Keratinocyte (primary cell): ENCODE data around the gene DISC1.

Experiments used
- EZH2 ChIP-seq: IDR thresholded peaks from one replicate; pipeline ENCODE4 v1.6.1; 2012; ENCODE audit warnings: inconsistent platforms, mild to moderate bottlenecking, low read length, moderate library complexity
- TF ChIP-seq, protein P1 (sequence below), 3 experiments: IDR thresholded peaks in 1 of 3; conservative IDR thresholded peaks in 1 of 3; optimal IDR thresholded peaks in 1 of 3; 2 replicates in 2 of 3; 3 replicates in 1 of 3; pipeline versions ENCODE3 to v1.5.1; 2011; ENCODE audit warnings: low read length in 3 of 3, mild to moderate bottlenecking in 3 of 3, moderate library complexity in 2 of 3, control low read depth in 1 of 3, inconsistent platforms in 1 of 3; ENCODE audit not compliant: insufficient read depth in 2 of 3; ENCODE audit errors: extremely low read depth in 1 of 3

DNA sequence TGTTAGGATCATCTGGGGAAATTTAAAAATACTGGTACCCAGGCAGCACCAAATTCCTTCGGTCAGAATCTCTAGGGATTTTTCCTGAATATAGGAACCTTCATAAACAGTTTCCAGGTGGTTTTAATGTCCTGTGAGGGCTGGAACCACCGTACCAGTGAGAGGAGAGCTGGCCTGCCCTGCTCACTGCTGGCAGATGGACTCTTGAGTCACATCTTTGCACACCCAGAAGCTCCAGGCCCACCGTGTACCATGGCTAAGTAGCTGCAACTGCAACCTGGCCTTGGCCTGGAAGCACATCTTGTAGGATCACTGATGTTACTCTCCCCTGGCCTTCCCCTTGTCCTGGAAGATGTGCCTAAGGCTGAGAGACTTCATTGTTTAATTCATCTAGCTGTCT lies 181.5 kb downstream of the DISC1 start:
- TF ChIP-seq, protein P1, sequence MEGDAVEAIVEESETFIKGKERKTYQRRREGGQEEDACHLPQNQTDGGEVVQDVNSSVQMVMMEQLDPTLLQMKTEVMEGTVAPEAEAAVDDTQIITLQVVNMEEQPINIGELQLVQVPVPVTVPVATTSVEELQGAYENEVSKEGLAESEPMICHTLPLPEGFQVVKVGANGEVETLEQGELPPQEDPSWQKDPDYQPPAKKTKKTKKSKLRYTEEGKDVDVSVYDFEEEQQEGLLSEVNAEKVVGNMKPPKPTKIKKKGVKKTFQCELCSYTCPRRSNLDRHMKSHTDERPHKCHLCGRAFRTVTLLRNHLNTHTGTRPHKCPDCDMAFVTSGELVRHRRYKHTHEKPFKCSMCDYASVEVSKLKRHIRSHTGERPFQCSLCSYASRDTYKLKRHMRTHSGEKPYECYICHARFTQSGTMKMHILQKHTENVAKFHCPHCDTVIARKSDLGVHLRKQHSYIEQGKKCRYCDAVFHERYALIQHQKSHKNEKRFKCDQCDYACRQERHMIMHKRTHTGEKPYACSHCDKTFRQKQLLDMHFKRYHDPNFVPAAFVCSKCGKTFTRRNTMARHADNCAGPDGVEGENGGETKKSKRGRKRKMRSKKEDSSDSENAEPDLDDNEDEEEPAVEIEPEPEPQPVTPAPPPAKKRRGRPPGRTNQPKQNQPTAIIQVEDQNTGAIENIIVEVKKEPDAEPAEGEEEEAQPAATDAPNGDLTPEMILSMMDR (optimal IDR thresholded peaks at IDR 0.05 in 1 of 3, IDR thresholded peaks at IDR 0.05 in 1 of 3, conservative IDR thresholded peaks at IDR 0.05 in 1 of 3; ENCODE audit: extremely low read depth in 1 of 3, insufficient read depth in 2 of 3, low read length in 3 of 3): no peak
- TF ChIP-seq EZH2: no peak
